IMR-90 (cell line): ENCODE measurements around the gene POLR1D. TPM values are rescaled to one million over a fixed set of nuclear protein-coding genes. Genes with fewer than 3 reads are reported as not detected.

Source experiments
- ATAC-seq: fragments of 200-7000 bp; cut with Tn5 transposase; 2 replicates; pipeline ENCODE4 v1.9.1; 2020; ENCODE audit warnings: low read depth, mild to moderate bottlenecking, moderate library complexity
- BruUV-seq: library from RNA; stranded (reverse); fragments of 400-500 nt; replicated peaks from 2 replicates; lab custom pipeline; 2021; lab: Mats Ljungman, UMichigan
- CTCF ChIA-PET: fragments of 300-600 bp; formaldehyde crosslinking; extraction: SDS; loops from one replicate; lab custom pipeline; 2021; ENCODE audit warnings: antibody characterized with exemption; lab: Yijun Ruan, JAX
- POLR2A ChIA-PET: fragments of 300-600 bp; sonication (Branson Sonifier 250); formaldehyde crosslinking; loops from one replicate; lab custom pipeline; 2022; ENCODE audit warnings: antibody characterized with exemption; ENCODE audit not compliant: unreplicated experiment; lab: Charles Lee
- DNase-seq: peaks from one replicate; pipeline ENCODE4 v3.0.0; 2013
- H2AFZ ChIP-seq: replicated peaks from 2 replicates; pipeline ENCODE3; 2013; ENCODE audit warnings: low read length, mild to moderate bottlenecking; ENCODE audit not compliant: poor library complexity
- H2AK5ac ChIP-seq: 2 replicates; pipeline ENCODE4 v1.6.1; 2013; ENCODE audit warnings: low read depth, low read length, inconsistent platforms
- H2AK9ac ChIP-seq: replicated peaks from 2 replicates; pipeline ENCODE3; 2013; ENCODE audit warnings: mild to moderate bottlenecking, low read depth, low read length, moderate library complexity; ENCODE audit not compliant: poor library complexity
- H2BK120ac ChIP-seq: 2 replicates; pipeline ENCODE4 v1.6.1; 2013; ENCODE audit warnings: low read depth, low read length, inconsistent platforms
- H2BK15ac ChIP-seq: 3 replicates; pipeline ENCODE4 v1.6.1; 2013; ENCODE audit warnings: low read depth, low read length, inconsistent platforms
- H2BK20ac ChIP-seq: 2 replicates; pipeline ENCODE4 v1.6.1; 2013; ENCODE audit warnings: low read depth, mild to moderate bottlenecking, inconsistent platforms, low read length, moderate library complexity
- H2BK5ac ChIP-seq: 2 replicates; pipeline ENCODE4 v1.6.1; 2013; ENCODE audit warnings: mild to moderate bottlenecking, low read depth, low read length, inconsistent platforms; ENCODE audit not compliant: poor library complexity, severe bottlenecking
- H3K14ac ChIP-seq: replicated peaks from 2 replicates; pipeline ENCODE4 v1.6.1; 2013; ENCODE audit warnings: low read depth, low read length, inconsistent platforms
- H3K18ac ChIP-seq: 2 replicates; pipeline ENCODE4 v1.6.1; 2013; ENCODE audit warnings: low read depth, low read length, control low read depth
- H3K23ac ChIP-seq: 2 replicates; pipeline ENCODE4 v1.6.1; 2013; ENCODE audit warnings: low read depth, low read length, inconsistent platforms
- H3K27ac ChIP-seq: 2 replicates; pipeline ENCODE4 v1.5.1; 2013; ENCODE audit warnings: mild to moderate bottlenecking, control low read depth, low read length; ENCODE audit not compliant: insufficient read depth
- H3K27me3 ChIP-seq: 2 replicates; pipeline ENCODE4 v1.6.1; 2013; ENCODE audit warnings: low read length; ENCODE audit not compliant: control insufficient read depth, insufficient read depth
- H3K36me3 ChIP-seq: 2 replicates; pipeline ENCODE4 v1.6.1; 2013; ENCODE audit warnings: low read length, mixed read lengths; ENCODE audit not compliant: control insufficient read depth, insufficient read depth
- H3K4ac ChIP-seq: 2 replicates; pipeline ENCODE4 v1.6.1; 2013; ENCODE audit warnings: low read depth, low read length, inconsistent platforms
- H3K4me1 ChIP-seq: 2 replicates; pipeline ENCODE4 v1.6.1; 2013; ENCODE audit warnings: low read length, mixed read lengths; ENCODE audit not compliant: control insufficient read depth, insufficient read depth
- H3K4me2 ChIP-seq: 2 replicates; pipeline ENCODE4 v1.6.1; 2013; ENCODE audit warnings: low read depth, mild to moderate bottlenecking, control low read depth, low read length, moderate library complexity
- H3K4me3 ChIP-seq: 2 replicates; pipeline ENCODE4 v1.5.1; 2013; ENCODE audit warnings: low read depth, mild to moderate bottlenecking, control low read depth, low read length, moderate library complexity; ENCODE audit not compliant: insufficient read depth
- H3K56ac ChIP-seq: 2 replicates; pipeline ENCODE4 v1.6.1; 2013; ENCODE audit warnings: low read length, inconsistent platforms; ENCODE audit not compliant: insufficient read depth; ENCODE audit errors: extremely low read depth
- H3K79me1 ChIP-seq, 2 experiments: 2 replicates each; pipeline ENCODE4 v1.6.1; 2013; ENCODE audit warnings: low read length in 2 of 2, inconsistent platforms in 1 of 2, low read depth in 1 of 2
- H3K9ac ChIP-seq: 2 replicates; pipeline ENCODE4 v1.6.1; 2013; ENCODE audit warnings: low read depth, low read length, control low read depth
- H3K9me1 ChIP-seq: 2 replicates; pipeline ENCODE4 v1.6.1; 2013; ENCODE audit warnings: low read length, inconsistent platforms; ENCODE audit not compliant: insufficient read depth
- H3K9me3 ChIP-seq: 2 replicates; pipeline ENCODE4 v1.6.1; 2013; ENCODE audit warnings: low read length; ENCODE audit not compliant: control insufficient read depth, insufficient read depth
- H4K20me1 ChIP-seq: 2 replicates; pipeline ENCODE4 v1.6.1; 2013; ENCODE audit warnings: low read length, inconsistent platforms; ENCODE audit not compliant: insufficient read depth
- H4K5ac ChIP-seq: 2 replicates; pipeline ENCODE4 v1.6.1; 2013; ENCODE audit warnings: mild to moderate bottlenecking, low read depth, low read length, control low read depth
- H4K8ac ChIP-seq, 2 experiments: 2 replicates each; pipeline ENCODE4 v1.6.1; 2013; ENCODE audit warnings: low read depth in 2 of 2, low read length in 2 of 2, control low read depth in 1 of 2, inconsistent platforms in 1 of 2
- H4K91ac ChIP-seq: 2 replicates; pipeline ENCODE4 v1.6.1; 2013; ENCODE audit warnings: low read depth, low read length, inconsistent platforms; ENCODE audit not compliant: insufficient read depth
- CEBPB ChIP-seq: IDR thresholded peaks from 2 replicates; pipeline ENCODE4 v1.6.1; 2012; ENCODE audit warnings: low read depth, low read length, improper control_type of control experiment
- CHD1 ChIP-seq: IDR thresholded peaks from 2 replicates; pipeline ENCODE4 v1.6.1; 2012; ENCODE audit warnings: low read depth, low read length, improper control_type of control experiment
- RFX5 ChIP-seq: IDR thresholded peaks from 2 replicates; pipeline ENCODE4 v1.8.0; 2012; ENCODE audit warnings: low read depth, mild to moderate bottlenecking, low read length, moderate library complexity
- WGBS, 2 experiments: methylation state at CpG; one replicate each; pipeline versions ENCODE4 v1.1.5 to v1.1.7; 2013; ENCODE audit warnings: missing lambda C conversion rate in 2 of 2; ENCODE audit not compliant: insufficient read length in 1 of 2; ENCODE audit errors: extremely low coverage in 2 of 2; 5-methylcytosine and 5-hydroxymethylcytosine counted together
- dilution Hi-C: fragments of 300-500 bp; cut with HindIII; formaldehyde crosslinking; loops from one replicate; pipeline ENCODE4 v1.14.3; 2018; ENCODE audit warnings: low sequenced_read_pairs; ENCODE audit not compliant: unreplicated experiment
- in situ Hi-C: fragments of 300-500 bp; cut with MboI; formaldehyde crosslinking; loops from 3 replicates; pipeline ENCODE4 v1.14.3; 2019; ENCODE audit warnings: low sequenced_read_pairs, inconsistent platforms, mixed read lengths
- intact Hi-C: fragments of 100-400 bp; cut with micrococcal nuclease; formaldehyde crosslinking; loops from 2 replicates; pipeline ENCODE4 v1.10.0; 2022
- polyA plus RNA-seq, 3 experiments: library from polyadenylated mRNA; depleted of rRNA; stranded (reverse); fragments of >200 nt; gene quantifications; 2 replicates each; pipeline ENCODE4 v1.2.3, GENCODE V29; 2012; ENCODE audit warnings: low replicate concordance in 1 of 3
- total RNA-seq: library from RNA; depleted of rRNA; stranded (reverse); fragments of >200 nt; gene quantifications from 2 replicates; pipeline ENCODE4 v1.2.3, GENCODE V29; 2012

POLR1D gene
- total and polyA plus RNA-seq, 2 of the 4 experiments (the other 2 are of a cell fraction), result 65.4 to 110 TPM

DNA sequence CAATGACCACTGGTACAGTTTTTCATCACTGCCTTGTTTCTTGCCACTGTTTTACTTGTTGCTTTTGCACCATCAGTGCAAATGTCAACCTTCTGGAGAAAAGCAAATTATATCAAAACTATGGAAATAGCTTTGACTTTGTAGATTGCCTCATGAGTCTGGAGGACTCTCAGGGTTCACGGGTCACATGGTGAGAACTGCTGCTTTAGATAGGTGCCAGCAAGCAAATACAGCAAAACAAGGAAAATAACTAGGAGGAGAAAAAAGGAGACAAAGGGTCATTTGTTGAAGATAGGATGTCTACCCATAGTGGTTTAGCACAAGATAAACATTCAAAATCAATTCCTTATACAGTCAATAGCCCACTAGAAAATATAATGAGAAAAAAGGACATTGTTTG, 33.1 kb downstream of the POLR1D start:
- H3K27me3 ChIP-seq, result no peaks in the 10 kb centered on the region
- H3K79me1 ChIP-seq, result peaks cover 22 to 28% of the 10 kb centered on the region in 2 experiments
- no CpG with 5 or more reads among the region's 1 CpG for WGBS, 2 experiments
- no peak overlapping the region for H4K91ac ChIP-seq
- H3K9me1 ChIP-seq, result peaks cover 10% of the 10 kb centered on the region; the same call in 1 of the 2 replicates
- H3K9me3 ChIP-seq, result no peaks in the 10 kb centered on the region
- no TSS peak for BruUV-seq
- H2BK5ac ChIP-seq, result no peak overlapping the region
- no peak overlapping the region for H4K8ac ChIP-seq
- peaks cover 6% of the 10 kb centered on the region for H3K36me3 ChIP-seq
- H2BK15ac ChIP-seq, result no peak overlapping the region
- no peak overlapping the region for H4K5ac ChIP-seq
- no peak for DNase-seq
- no peak for TF ChIP-seq CHD1
- no peak for TF ChIP-seq CEBPB
- no peak for TF ChIP-seq RFX5
- H3K4me2 ChIP-seq, result no peak overlapping the region
- no peak overlapping the region for H3K9ac ChIP-seq
- no peak overlapping the region for H3K18ac ChIP-seq
- H3K27ac ChIP-seq, result no peak overlapping the region
- no peak for ATAC-seq
- no peaks in the 10 kb centered on the region; the same call in 1 of the 2 replicates for H4K20me1 ChIP-seq
- H2AK9ac ChIP-seq, result no peak overlapping the region
- H2AK5ac ChIP-seq, result no peak overlapping the region
- H3K4me3 ChIP-seq, result no peak overlapping the region
- H2AFZ ChIP-seq, result no peak overlapping the region
- no peak overlapping the region for H2BK120ac ChIP-seq
- H3K23ac ChIP-seq, result no peak overlapping the region
- in situ Hi-C loops, result no loop called here
- H3K4ac ChIP-seq, result no peak overlapping the region
- intact Hi-C loops, result no loop called here
- H2BK20ac ChIP-seq, result no peak overlapping the region
- H3K56ac ChIP-seq, result no peak overlapping the region
- ChIA-PET POLR2A (no interaction called here), CTCF (interaction anchor here (0.6 kb wide), 1 partner anchor 122 kb away, joined by 4 read pairs; no protein-coding TSS in a partner anchor)
- H3K14ac ChIP-seq, result no peak overlapping the region
- dilution Hi-C loops, result no loop called here
- H3K4me1 ChIP-seq, result peaks cover 5% of the 10 kb centered on the region
